ENCODE measurements around the gene FSTL5. TPM values are rescaled to one million over a fixed set of nuclear protein-coding genes. Genes with fewer than 3 reads are reported as not detected.

FSTL5 gene
- total RNA-seq, 1 donor from 2014 or later, result not detected

DNA sequence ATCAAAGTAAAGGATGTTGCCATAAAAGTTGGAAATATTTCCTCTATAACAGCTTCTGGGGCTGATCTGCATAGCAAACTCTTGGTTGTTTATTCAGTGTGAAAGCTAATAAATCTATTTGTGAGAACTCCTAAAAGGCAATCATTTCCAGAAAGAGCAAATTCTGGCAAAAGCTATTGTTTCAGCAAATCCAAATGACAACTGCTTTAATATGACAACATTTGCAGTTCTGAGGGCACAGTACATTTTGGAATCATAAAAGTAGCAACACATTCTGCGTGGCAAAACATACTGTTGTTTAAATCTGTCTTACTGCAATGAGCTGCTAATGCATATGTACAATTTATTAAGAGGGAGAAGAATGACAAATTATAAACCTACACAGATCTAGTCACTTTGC, 818.1 kb downstream of the FSTL5 start:
- no peak for DNase-seq (ENCODE audit: low spot score)

DNA sequence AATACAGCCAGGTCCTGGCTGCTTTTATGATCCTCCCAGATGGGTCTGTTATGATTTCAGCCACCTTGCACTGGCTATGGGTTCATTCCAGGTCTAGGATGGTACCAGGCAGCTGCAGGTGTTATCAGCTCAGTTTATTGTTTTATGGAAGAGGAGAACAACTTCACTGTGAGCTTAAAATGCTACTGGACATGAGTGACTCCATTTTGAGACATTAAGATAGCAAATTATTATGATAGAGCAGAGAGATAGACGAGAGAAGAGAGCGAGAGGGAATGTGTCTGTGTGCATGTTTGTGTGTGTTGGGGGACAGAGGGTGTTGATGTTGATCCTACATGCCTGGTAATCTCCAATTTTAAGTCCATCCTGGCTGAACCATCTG, 820.2 kb downstream of the FSTL5 start:
- no peak for DNase-seq (ENCODE audit: low spot score)

DNA sequence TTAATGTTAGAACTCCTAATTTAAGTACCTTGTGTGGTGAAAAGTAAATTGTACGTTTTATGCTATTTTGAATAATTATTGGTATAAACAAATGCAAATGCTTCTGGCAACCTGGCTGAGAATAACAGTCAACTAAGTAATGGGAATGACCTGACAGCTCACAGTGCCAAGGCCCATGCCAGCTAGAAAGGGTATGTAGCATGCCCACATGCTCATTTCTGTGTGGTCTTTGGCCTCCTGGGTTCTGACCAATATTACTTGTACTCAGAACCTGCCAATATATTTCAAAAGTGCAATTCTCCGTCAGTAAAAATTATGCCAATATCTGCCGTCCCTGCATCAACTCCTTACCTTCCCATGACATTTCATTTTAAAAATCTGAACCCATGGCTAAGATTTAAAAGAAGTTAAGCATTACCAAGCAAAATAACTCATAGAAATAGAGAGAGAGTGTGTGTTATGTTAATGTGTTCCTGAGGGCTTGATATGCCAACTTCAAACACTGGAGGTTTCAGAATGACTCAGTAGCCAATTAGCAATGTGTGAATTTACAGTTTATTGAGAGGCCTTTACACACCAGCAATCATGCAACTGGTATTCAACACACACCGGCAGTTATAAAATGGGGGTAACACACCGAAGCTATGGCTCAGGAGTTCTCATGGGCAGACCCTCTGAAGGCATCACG, 820.8 kb downstream of the FSTL5 start:
- DNase-seq (ENCODE audit: low spot score), result no peak

DNA sequence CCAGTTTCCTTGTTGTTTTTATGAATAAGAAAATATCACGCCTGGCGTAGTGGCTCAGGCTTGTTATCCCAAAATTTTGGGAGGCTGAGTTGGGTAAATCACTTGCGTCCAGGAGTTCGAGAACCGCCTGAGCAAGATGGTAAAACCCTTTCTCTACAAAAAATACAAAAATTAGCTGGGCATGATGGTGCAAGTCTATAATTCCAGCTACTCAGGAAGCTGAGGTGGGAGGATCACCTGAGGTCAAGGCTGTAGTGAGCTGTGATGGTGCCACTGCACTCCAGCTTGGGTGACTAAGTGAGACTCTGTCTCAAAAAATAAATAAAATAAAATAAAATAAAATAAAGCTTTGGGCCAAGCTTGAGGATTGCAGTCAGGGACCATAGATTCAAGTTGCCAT, 827.2 kb downstream of the FSTL5 start:
- no peak for DNase-seq (ENCODE audit: low spot score)

DNA sequence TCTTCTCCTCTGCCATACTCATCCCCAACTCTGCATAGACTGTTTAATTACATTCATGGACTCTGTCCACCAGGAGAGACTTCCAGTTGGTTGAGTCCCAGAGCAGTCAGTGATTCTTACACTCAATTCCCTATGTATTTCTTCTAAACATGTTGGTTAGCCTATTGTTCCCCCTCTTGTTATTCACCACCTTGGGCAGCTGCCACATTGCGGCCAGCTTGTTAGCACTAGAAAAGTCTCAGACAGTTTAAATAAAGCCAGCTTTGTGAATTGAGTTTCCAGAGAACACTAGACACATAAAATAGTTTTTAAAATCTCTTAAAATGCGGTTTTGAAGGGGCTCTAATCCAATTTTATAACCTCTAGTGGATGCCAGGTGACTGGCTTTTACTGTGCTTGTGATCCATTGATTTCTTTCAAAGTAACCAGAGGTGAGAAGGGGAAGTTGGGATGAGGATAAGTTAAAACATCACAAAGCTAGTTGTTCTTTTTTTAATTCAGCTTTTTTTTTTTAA, 827.7 kb downstream of the FSTL5 start:
- no peak for DNase-seq (ENCODE audit: low spot score)

All from mesenteric fat pad (tissue), 1 donor.